ENCODE measurements around the gene SAPCD1. TPM values are rescaled to one million over a fixed set of nuclear protein-coding genes. Genes with fewer than 3 reads are reported as not detected.
A peak's percentile ranks its signal among the peaks of the same experiment; 100 is the strongest.

The SAPCD1 gene
- total RNA-seq, 1 experiment from 2014 or later, result 3.2 TPM

DNA sequence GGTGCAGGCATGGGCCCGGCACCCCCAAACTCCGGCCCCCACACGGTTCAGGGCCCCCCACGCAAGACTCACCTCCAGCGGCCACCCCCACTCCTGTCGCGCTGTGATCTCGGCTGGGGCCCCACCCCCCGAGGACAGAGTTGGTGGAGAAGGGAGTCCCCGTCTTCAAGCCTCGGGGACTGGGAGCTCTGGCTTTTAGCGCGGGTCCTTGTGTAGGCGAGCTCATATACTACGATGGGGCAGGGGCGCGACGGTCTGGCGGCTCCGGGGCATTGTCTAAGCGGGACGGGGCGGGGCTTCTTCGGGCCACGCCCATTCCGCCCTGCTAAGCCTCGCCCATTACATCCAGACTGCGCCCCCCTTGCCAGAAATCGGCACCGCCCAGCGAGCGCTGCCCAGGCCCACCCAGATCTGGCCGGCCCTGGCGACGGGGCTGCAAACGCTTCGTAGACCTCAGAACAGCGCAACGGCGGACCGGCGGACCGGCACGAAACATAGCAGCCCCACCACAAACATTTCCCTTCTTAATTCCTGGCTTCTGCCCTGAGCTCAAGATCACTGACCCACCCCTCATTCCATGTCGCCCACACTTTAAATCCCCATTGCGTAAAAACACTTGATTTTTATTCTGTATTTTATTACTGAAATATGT lies 32.4 kb upstream of the SAPCD1 start:
- Histone ChIP-seq H3K56ac (ENCODE audit: insufficient read length, low read depth, low read length) (no peak overlapping the region), H3K27ac (ENCODE audit: insufficient read length, low read depth, low read length) (no peak overlapping the region), H3K18ac (ENCODE audit: insufficient read length, low read depth, low read length) (peak overlapping the region; percentile 43), H4K20me1 (ENCODE audit: control insufficient read depth, insufficient read depth, insufficient read length) (no peaks in the 10 kb centered on the region), H3K4me1 (ENCODE audit: insufficient read depth, low read length) (peaks cover 5% of the 10 kb centered on the region; the same call in 1 of the 2 replicates), H2AK5ac (ENCODE audit: insufficient read length, low read length) (no peak overlapping the region), H4K8ac (replicated peaks; ENCODE audit: insufficient read length, low read depth, low read length) (no peak overlapping the region), H4K5ac (ENCODE audit: insufficient read length, low read depth, low read length) (no peak overlapping the region), H3K4me2 (ENCODE audit: insufficient read depth, insufficient read length, low read length) (peak overlapping the region; percentile 60), H3K79me1 (ENCODE audit: insufficient read depth, low read depth, low read length, poor library complexity, severe bottlenecking) (no peaks in the 10 kb centered on the region), H2BK15ac (ENCODE audit: low read depth, low read length) (no peak overlapping the region), H3K14ac (ENCODE audit: insufficient read depth, low read length) (peak overlapping the region; percentile 54), H3T11ph (ENCODE audit: low read length) (no peak overlapping the region), H3K9ac (ENCODE audit: extremely low read depth, insufficient read length, low read length) (no peak overlapping the region), H2BK5ac (ENCODE audit: insufficient read length, low read length) (no peak overlapping the region), H3K4ac (ENCODE audit: low read depth, low read length) (no peak overlapping the region), H2BK120ac (ENCODE audit: low read depth, low read length, poor library complexity, severe bottlenecking) (no peak overlapping the region), H3K79me2 (ENCODE audit: insufficient read depth, low read length) (no peaks in the 10 kb centered on the region; the same call in 1 of the 2 replicates), H2AFZ (ENCODE audit: low read length) (no peak overlapping the region), H4K91ac (ENCODE audit: insufficient read length, low read depth, low read length) (no peak overlapping the region), H3K23me2 (ENCODE audit: insufficient read length, low read depth, low read length, poor library complexity, severe bottlenecking) (peaks cover 15% of the 10 kb centered on the region), H2BK12ac (ENCODE audit: insufficient read length, low read depth, low read length) (no peak overlapping the region), H2BK20ac (ENCODE audit: low read depth, low read length, poor library complexity, severe bottlenecking) (no peak overlapping the region), H3K27me3 (ENCODE audit: insufficient read depth, low read length) (no peaks in the 10 kb centered on the region), H3K23ac (ENCODE audit: insufficient read length, low read depth, low read length) (no peak overlapping the region), H3K9me3 (ENCODE audit: control insufficient read depth, low read depth, low read length) (no peaks in the 10 kb centered on the region)
- peaks cover 27 to 28% of the 10 kb centered on the region in 2 experiments for H3K4me1 Mint-ChIP-seq
- TF ChIP-seq, protein P1, sequence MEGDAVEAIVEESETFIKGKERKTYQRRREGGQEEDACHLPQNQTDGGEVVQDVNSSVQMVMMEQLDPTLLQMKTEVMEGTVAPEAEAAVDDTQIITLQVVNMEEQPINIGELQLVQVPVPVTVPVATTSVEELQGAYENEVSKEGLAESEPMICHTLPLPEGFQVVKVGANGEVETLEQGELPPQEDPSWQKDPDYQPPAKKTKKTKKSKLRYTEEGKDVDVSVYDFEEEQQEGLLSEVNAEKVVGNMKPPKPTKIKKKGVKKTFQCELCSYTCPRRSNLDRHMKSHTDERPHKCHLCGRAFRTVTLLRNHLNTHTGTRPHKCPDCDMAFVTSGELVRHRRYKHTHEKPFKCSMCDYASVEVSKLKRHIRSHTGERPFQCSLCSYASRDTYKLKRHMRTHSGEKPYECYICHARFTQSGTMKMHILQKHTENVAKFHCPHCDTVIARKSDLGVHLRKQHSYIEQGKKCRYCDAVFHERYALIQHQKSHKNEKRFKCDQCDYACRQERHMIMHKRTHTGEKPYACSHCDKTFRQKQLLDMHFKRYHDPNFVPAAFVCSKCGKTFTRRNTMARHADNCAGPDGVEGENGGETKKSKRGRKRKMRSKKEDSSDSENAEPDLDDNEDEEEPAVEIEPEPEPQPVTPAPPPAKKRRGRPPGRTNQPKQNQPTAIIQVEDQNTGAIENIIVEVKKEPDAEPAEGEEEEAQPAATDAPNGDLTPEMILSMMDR (conservative IDR thresholded peaks at IDR 0.05), result no peak
- peak overlapping the region; percentile 93 to 98 (median 97) for H3K27ac Mint-ChIP-seq
- H3K36me3 Mint-ChIP-seq (ENCODE audit: insufficient read depth in 1 of 3, low read depth in 3 of 3), result peaks cover 42 to 76% (median 69%) of the 10 kb centered on the region in 3 experiments
- WGBS (ENCODE audit: extremely low coverage, insufficient read length, low lambda C conversion rate), result no CpG with 5 or more reads among the region's 46 CpGs
- H3K4me3 Mint-ChIP-seq, result peak overlapping the region; percentile 83 to 98
- DNase-seq, result peak; percentile 94
- H3K9me3 Mint-ChIP-seq, result no peaks in the 10 kb centered on the region; a peak in 2 of 5 replicates
- H3K27me3 Mint-ChIP-seq (ENCODE audit: low read depth), result no peaks in the 10 kb centered on the region
